Mononuclear cell (primary cell): ENCODE measurements around the gene RABGAP1L. TPM values are rescaled to one million over a fixed set of nuclear protein-coding genes. Genes with fewer than 3 reads are reported as not detected.
"Not testable (repeated sequence)": the region's sequence is repeated elsewhere in the genome, so short reads cannot be mapped to it uniquely, and the experiment has no call there.

Experiments used
- H3K27me3 ChIP-seq: 2 replicates; pipeline ENCODE4 v1.6.0; 2011; ENCODE audit warnings: low read length, control low read depth; ENCODE audit not compliant: insufficient read depth
- H3K4me1 ChIP-seq: 2 replicates; pipeline ENCODE4 v1.5.1; 2011; ENCODE audit warnings: mild to moderate bottlenecking, low read length, control low read depth; ENCODE audit not compliant: insufficient read depth
- H3K4me3 ChIP-seq: 2 replicates; pipeline ENCODE4 v1.5.1; 2011; ENCODE audit warnings: mild to moderate bottlenecking, low read length, moderate library complexity
- H3K9me3 ChIP-seq: 2 replicates; pipeline ENCODE4 v1.5.1; 2011; ENCODE audit warnings: low read depth, mild to moderate bottlenecking, control low read depth, low read length
- total RNA-seq: library from RNA; depleted of rRNA; stranded (reverse); fragments of >200 nt; gene quantifications from one replicate; pipeline ENCODE4 v1.2.3, GENCODE V29; 2012

Gene RABGAP1L
- total RNA-seq, 1 donor = 98.3 TPM

DNA sequence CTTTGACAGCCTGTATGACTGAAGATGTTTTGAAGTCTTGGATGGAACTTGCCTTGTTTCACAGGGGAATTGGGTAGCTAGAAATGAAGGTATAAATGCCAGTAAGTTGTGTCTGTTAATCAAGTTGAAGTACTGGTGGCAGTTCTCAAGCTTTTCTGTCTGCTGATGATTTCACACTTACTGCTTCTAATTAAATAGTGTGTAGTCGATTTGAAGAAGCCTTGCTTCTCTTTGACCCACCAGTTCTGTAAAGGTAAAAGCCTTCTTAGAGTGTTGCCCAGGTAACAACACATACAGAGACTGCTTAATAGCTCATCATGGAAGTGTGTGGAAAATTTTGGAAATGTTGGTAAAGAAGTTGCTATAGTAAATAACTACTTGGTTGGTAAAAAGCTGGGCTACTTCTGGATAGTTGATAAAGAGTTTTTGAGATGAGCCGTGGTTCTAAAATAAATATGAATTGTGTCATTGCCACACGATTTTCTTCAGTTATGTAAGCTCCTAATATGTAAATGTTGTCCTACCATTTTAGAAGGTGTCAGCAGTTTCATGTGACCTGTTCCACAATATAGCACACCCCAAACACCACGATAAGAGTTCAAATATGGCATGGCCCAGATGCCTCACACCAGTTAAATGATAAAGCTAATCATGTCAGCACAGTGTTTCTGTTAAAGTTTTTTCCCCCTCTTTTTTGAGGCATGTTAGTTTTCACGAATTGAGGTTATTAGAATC, 7.4 kb downstream of the RABGAP1L start:
- H3K9me3 ChIP-seq = no peaks in the 10 kb centered on the region
- H3K27me3 ChIP-seq = no peaks in the 10 kb centered on the region
- H3K4me1 ChIP-seq = peaks cover 11% of the 10 kb centered on the region
- H3K4me3 ChIP-seq = no peak overlapping the region

DNA sequence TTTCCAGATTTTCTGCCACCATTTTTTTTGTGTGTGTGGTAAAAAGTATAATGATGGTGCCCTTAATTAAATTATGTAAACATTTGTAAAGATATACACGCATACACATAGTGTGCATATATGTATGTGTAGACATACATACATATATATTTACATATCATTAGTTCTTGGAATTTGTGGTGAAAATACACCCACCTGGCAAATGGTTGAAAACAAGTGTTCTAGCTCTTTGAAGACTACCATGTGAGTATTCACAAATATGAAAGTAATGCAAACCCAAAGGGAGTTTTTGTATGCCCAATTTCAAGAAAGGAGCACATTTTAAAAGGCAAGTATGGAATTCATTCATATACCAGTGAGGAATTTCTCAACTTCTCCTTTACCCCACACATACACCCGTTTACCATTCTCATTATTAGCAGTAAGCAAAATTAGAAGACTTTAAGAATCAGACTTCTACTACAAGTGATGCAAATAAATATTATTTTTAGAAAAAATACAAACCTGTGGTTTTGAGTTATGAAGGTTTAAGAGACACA, 8.0 kb downstream of the RABGAP1L start:
- no peaks in the 10 kb centered on the region for H3K9me3 ChIP-seq
- no peaks in the 10 kb centered on the region for H3K27me3 ChIP-seq
- no peak overlapping the region for H3K4me3 ChIP-seq
- H3K4me1 ChIP-seq = peaks cover 11% of the 10 kb centered on the region

DNA sequence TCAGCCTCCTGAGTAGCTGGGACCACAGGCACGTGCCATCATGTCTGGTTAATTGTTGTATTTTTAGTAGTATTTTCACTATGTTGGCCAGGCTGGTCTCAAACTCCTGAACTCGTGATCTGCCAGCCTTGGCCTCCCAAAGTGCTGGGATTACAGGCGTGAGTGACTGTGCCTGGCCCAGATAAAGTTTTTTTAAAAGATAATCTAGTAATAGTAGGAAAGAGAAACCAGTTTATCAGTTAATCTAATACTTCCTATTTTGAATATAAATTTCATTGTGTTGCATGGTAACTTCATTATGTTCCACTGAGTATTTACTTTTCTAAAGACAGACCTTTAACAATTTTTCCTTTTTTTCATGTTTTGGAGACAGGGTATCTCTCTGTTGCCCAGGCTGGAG, 10.0 kb downstream of the RABGAP1L start:
- H3K4me3 ChIP-seq = no peak overlapping the region
- peaks cover 15% of the 10 kb centered on the region for H3K4me1 ChIP-seq
- H3K27me3 ChIP-seq = no peaks in the 10 kb centered on the region
- no peaks in the 10 kb centered on the region for H3K9me3 ChIP-seq

DNA sequence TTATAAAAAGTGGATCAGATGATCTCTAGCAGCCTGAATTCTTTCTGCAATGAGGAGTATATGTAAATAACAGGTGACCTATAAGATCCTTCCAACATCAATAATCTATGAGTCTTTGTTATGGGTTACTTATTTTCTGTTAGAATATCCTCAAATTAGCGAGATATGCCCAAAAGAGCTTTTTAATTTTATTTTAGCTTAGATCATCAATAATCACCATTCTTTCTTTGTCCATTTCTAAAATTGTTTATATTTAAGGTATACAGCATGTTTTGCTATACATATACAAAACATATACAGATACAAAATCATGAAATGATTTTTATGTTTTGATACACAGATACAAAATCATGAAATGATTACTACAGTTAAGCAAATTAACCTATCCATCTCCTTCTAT, 11.8 kb downstream of the RABGAP1L start:
- Histone ChIP-seq H3K4me1 (peaks cover 10% of the 10 kb centered on the region), H3K9me3 (no peaks in the 10 kb centered on the region), H3K27me3 (no peaks in the 10 kb centered on the region), H3K4me3 (no peak overlapping the region)

DNA sequence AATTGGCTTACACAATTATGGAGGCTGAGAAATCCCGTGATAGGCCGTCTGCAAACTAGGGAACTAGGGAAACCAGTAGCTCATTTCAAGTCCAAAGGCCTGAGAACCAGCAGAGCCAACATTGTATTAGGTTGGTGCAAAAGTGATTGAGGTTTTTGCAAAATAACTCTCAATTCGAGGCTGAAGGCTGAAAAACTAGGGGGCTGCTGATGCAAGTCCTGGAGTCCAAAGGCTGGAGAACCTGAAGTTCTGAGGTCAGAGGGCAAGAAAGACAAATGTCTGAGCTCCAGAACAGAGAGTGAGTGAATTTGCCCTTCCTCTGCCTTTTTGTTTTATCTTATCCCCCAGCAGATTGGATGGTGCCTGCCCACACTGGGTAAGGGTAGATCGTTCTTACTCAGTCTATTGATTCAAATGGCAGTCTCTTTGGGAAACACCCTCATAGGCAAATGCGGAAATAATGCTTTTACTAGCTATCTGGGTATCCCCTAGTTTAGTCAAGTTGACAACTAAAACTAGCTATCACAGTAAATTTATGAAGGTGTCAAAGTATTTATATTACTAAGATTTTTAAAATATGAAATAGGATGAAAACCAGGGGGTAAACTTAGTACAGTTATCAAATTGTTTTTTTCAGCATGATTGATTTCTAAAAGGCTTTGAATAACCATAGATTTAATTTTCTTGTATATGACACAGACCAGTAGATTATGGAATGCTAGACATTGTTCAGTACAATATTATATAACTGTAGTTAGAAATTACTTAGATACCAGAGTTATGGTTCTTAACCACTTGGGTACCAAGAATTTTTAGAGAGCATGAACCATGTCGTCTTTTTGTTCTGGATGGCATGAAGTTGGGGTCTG, 15.4 kb downstream of the RABGAP1L start:
- Histone ChIP-seq H3K27me3 (no peaks in the 10 kb centered on the region), H3K4me1 (peaks cover 6% of the 10 kb centered on the region), H3K4me3 (no peak overlapping the region), H3K9me3 (no peaks in the 10 kb centered on the region)

DNA sequence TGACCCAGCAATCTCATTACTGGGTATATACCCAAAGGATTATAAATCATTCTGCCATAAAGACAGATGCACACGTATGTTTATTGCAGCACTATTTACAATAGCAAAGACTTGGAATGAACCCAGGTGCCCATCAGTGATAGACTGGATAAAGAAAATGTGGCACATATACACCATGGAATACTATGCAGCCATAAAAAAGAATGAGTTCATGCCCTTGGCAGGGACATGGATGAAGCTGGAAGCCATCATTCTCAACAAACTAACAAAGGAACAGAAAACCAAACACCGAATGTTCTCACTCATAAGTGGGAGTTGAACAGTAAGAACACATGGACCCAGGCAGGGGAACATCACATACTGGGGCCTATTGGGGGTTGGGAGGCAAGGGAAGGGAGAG, 19.1 kb downstream of the RABGAP1L start:
- H3K9me3 ChIP-seq, H3K4me3 ChIP-seq, H3K27me3 ChIP-seq, H3K4me1 ChIP-seq: not testable (repeated sequence)

DNA sequence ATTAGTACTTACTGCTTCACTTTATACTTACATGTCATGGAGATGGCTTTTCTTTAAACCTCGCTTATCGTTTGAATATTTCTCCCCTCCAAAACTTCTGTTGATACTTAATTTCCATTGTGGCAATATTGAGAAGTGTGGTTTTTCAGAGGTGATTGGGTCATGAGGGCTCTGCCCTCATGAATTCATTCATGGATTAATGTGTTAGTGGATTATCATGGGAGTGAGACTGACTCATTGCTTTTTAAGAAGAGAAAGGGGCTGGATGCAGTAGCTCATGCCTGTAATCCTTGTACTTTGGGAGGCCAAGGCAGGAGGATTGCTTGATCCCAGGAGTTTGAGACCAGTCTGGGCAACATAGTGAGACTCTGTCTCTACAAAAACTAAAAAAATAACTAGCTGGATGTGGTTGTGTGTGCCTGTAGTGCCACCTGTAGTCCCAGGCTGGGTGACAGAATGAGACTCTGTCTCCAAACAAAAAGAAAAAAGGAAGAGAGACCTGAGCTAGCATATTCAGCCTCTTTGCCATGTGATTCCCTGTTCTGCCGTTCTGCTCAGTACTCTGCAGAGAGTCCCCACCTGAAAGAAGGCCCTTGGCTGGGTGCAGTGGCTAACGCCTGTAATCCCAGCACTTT, 30.2 kb downstream of the RABGAP1L start:
- Histone ChIP-seq H3K27me3 (no peaks in the 10 kb centered on the region), H3K4me3 (no peak overlapping the region), H3K9me3 (peaks cover 9% of the 10 kb centered on the region), H3K4me1 (no peaks in the 10 kb centered on the region)

DNA sequence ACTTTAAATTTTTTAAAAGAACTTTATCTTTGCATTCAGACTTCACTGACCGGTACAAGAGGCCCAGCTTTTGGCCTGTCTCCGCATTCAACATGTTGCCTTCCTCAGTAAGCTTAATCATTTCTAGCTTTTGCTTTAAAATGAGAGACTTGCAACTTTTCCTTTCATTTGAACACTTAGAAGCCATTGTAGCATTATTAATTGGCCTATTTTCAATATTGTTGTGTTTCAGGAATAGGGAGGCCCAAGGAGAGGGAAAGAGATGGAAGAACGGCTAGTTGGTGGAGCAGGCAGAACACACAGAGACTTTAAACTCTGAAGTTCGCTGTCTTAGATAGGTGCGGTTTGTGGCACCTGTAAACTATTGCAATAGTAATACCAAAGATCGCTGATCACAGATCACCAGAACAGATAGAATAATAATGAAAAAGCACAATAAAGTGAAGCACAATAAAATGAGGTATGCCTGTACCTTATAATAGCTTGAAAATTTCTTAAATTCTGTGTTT, 31.4 kb downstream of the RABGAP1L start:
- Histone ChIP-seq H3K27me3 (no peaks in the 10 kb centered on the region), H3K4me1 (no peaks in the 10 kb centered on the region), H3K4me3 (no peak overlapping the region), H3K9me3 (peaks cover 9% of the 10 kb centered on the region)

DNA sequence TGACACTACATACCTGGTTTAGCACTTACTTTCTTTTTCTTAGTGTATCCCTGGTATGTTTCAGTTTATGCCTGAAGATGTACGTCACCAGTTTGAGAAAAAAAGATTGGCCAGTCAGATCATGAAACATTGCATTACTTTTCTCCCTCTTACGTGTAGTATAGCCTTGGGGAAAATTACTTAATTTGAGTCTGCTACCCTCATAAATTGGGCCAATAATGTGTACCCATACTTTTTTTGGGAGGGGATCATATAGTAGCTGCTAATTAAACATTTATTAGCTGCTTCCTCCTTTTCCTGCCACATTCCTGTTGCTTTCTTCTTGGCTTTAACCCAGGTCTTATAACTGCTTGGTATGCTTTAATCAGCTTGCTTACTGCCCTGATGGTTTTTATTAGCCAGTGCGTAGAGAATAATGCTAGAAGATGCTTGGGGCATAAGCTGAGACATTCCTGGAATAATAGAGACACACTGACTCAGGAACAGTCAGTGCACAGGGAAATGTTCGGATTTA, 32.1 kb downstream of the RABGAP1L start:
- Histone ChIP-seq H3K4me3 (no peak overlapping the region), H3K27me3 (no peaks in the 10 kb centered on the region), H3K9me3 (peaks cover 9% of the 10 kb centered on the region), H3K4me1 (no peaks in the 10 kb centered on the region)

DNA sequence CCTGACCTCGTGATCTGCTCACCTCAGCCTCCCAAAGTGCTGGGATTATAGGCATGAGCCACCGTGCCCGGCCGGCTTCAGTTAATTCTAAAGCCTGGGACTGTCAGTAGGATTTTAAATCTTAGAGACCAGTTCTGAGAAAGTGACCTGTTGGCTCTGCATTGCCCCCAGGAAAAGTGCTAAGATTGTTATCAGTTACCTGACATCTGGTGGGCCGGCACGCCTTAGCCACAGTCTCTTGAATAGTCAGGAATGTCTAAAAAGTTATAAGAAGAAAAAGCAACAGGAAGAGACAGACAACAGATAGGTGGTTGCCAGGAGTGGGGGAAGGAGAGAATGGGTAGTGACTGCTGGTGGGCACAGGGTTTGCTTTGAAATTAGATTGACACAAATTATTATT, 35.1 kb downstream of the RABGAP1L start:
- Histone ChIP-seq H3K4me3 (no peak overlapping the region), H3K4me1 (no peaks in the 10 kb centered on the region), H3K27me3 (no peaks in the 10 kb centered on the region), H3K9me3 (no peaks in the 10 kb centered on the region)

DNA sequence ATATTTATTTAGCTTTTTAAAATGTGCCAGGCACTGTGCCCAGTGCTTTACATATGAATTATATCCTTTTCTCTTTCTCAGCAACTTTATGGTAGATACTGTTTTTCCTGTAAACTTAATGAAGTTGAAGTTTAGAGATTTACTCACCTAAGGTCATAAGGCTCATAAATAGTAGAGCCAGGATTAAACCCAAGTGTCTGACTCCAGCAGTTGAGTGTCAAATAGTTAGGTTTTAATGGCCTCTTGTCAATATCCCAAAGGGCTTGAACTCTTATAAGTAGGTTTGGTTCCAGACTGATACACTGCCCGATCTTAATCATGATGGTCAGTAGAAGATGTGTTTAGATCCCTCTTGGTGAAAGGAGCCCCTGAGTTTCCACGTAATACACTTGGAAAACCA, 37.8 kb downstream of the RABGAP1L start:
- H3K4me3 ChIP-seq = no peak overlapping the region
- no peaks in the 10 kb centered on the region for H3K27me3 ChIP-seq
- H3K4me1 ChIP-seq = no peaks in the 10 kb centered on the region
- H3K9me3 ChIP-seq = no peaks in the 10 kb centered on the region

DNA sequence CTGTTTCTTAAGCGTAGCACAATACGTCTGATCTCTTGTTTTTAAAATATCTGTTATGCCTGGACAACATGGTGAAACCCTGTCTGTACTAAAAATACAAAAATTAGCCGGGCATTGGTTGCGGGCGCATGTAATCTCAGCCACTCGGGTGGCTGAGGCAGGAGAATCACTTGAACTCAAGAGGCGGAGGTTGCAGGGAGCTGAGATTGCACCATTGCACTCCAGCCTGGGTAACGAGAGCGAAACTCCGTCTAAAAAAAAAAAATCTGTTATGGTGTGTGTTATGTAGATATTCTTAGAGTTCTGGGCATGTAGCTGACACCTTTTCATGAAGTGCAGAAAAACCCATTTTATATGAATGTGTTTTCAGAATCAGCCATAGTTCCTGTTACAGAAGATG, 38.2 kb downstream of the RABGAP1L start:
- Histone ChIP-seq H3K4me3 (no peak overlapping the region), H3K9me3 (no peaks in the 10 kb centered on the region), H3K27me3 (no peaks in the 10 kb centered on the region), H3K4me1 (no peaks in the 10 kb centered on the region)

DNA sequence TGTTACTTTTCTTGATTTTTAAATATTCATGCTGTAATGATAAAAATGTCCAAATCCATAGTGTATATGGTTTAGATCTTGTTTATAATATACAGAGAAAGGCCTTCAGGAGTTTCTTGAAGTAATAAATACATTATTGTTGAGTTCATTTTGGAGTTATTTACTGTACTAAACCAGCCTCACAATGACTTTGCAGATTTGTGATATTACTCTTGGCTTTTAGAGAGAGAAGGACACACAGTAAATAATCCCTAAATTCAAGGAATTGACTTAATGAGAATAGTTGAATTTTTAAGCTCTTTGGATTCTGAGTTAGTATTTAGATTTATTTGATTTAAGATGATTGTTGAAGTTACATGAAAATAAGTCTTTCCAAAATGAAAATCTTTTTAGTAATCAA, 38.9 kb downstream of the RABGAP1L start:
- Histone ChIP-seq H3K4me3 (no peak overlapping the region), H3K4me1 (no peaks in the 10 kb centered on the region), H3K27me3 (no peaks in the 10 kb centered on the region), H3K9me3 (no peaks in the 10 kb centered on the region)

DNA sequence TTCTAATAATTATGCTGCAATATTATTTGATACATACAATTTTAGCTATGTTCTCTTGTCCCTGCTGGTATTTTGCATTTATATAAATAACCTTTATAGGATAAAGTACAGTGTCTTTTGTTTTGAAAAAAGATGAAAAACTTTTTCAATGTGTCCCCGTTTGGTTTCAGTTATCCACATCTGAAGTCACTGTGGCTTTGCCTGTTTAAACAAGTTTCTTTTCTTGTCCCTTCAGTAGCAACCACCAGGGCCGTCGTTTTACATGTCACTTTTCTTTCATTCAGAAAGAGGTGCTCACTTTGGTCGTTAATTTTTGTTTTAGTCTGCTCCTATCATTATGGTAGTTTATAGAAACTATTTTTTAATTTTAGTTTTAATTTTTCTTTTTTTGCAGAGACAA, 41.4 kb downstream of the RABGAP1L start:
- Histone ChIP-seq H3K4me3 (no peak overlapping the region), H3K9me3 (no peaks in the 10 kb centered on the region), H3K27me3 (no peaks in the 10 kb centered on the region), H3K4me1 (peaks cover 14% of the 10 kb centered on the region)
